COLO668 (cell line): Measurements from ENCODE around the gene IFNAR2.
"Not testable (repeated sequence)": the region's sequence is repeated elsewhere in the genome, so short reads cannot be mapped to it uniquely, and the experiment has no call there.

Experiments used
- DNase-seq: peaks from one replicate; lab custom pipeline; 2025; ENCODE audit not compliant: unreplicated experiment; lab: John Stamatoyannopoulos, UW

IFNAR2 gene

DNA sequence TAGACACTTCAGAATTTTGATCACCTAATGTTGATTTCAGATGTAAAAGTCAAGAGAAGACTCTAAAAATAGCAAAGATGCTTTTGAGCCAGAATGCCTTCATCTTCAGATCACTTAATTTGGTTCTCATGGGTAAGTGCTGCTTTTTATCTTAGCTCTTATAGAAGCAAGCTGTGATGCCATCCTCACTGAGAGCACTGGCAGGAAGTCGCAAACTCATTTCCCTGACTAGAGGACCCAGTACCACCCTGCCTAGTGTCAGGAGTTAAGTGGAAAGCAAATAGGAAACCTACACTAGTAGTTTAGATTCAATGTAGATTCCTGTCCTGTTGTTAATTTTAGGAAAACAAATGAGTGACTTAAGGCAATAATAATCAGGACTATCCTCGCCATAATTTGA lies 12.1 kb downstream of the IFNAR2 start:
- DNase-seq = no peak

DNA sequence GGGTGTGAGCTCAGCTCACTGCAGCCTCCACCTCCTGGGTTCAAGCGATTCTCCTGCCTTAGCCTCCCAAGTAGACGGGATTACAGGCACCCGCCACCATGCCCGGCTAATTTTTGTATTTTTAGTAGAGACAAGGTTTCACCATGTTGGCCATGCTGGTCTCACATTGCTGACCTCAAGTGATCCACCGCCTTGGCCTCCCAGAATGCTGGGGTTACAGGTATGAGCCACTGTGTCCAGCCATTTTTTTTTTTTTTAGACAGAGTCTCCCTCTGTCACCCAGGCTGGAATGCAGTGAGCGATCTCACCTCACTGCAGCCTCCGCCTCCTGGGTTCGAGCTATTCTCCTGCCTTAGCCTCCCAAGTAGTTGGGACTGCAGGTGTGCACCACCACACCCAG lies 13.1 kb downstream of the IFNAR2 start:
- not testable (repeated sequence) for DNase-seq

DNA sequence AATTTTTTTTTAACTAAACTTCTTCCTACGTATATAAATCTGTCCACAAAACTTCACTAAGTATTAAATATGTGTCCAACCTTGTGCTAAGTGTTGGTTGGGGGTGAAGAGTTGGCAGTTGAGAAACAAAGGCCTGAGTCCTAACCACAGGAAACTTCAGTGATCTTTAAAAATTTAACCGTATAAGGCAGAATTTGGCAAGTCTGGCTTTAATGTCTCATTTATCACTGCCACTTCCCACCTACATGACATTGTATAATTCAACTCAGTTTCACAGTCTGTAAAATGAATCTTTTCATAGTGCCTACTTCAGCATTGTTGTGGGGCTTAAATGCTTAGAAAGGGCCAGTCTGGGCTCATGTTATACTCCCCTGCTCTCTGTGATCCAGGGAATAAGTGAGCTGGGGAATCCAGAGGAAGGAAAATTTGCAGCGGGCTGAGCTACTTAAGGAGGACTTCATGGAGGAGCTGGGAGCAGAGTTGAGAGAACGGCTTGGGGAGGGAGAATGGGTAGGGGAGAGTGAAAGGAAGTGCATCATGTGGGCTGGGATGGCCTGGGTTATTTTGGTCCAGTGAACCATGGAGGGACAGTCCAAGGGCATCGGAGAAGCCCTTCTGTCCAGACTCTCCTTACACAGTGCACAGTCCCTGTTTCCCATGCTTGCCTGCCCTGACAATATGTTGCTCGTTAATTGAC lies 14.5 kb downstream of the IFNAR2 start:
- DNase-seq = no peak

DNA sequence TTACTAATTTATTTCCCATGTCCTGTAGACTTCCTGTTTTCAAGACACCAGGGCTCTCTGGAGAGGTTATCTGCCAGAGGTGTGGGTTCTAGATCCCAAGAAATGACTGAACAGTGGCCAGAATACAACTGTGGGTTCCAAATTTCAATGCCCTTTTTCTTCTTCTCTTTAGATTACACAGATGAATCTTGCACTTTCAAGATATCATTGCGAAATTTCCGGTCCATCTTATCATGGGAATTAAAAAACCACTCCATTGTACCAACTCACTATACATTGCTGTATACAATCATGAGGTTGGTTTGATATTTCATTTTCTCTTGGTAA lies 15.0 kb downstream of the IFNAR2 start:
- no peak for DNase-seq

DNA sequence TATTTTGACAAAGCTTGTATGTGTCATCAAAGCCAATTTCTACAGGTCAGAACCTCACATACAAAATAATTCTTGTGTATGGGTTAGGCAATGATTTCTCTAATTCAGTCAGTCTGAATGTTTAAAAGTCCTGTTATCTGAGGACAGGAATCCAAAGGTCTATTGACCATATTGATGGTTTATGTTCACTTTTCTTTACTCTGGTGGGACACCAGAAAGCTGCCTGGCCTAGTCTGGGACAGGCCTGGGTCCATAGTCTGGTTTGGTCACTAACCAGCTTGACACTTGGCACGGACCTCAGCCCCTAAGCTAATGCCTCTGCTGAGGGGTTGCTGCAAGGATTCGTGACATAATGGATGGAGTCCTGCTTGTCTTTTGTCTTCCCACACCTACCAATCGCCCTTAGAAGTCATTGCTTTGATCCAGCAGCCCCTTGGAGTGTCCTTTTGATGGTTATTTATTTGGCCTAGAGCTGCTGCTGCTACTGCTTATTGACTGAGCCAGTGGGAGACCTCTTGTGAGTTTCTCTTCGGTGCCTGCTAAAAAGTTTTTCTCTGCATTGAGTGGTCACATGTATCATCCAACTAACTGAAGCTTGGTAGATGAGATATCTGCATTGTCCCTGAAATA lies 15.7 kb downstream of the IFNAR2 start:
- no peak for DNase-seq

DNA sequence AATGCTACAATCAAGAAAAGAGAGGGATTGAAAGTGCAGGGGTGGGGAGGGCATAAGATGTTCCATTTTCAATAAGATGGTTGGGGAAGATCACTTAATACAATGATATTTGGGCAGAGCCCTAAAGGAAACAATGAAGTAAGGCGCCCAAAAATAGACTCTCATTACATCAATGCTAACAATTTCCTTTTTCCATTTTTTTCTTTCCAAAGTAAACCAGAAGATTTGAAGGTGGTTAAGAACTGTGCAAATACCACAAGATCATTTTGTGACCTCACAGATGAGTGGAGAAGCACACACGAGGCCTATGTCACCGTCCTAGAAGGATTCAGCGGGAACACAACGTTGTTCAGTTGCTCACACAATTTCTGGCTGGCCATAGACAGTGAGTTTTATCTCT lies 16.8 kb downstream of the IFNAR2 start:
- DNase-seq = no peak

DNA sequence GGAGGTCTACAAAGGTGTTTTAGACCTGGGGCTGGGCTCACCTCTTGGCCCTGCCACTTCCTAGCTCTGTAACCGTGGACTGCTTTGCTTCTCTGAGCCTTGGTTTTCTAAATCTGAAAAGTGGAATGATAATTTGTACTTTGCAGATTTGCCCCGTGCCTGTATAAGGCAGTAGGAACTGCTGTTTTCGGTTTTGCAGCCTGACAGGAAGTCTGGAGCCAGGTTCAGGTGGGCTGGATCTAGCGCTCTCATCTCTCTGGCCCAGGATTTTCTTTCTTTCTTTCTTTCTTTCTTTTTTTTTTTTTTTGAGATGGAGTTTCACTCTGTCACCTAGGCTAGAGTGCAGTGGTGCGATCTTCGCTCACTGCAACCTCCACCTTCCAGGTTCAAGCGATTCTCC lies 17.2 kb downstream of the IFNAR2 start:
- DNase-seq = no peak

DNA sequence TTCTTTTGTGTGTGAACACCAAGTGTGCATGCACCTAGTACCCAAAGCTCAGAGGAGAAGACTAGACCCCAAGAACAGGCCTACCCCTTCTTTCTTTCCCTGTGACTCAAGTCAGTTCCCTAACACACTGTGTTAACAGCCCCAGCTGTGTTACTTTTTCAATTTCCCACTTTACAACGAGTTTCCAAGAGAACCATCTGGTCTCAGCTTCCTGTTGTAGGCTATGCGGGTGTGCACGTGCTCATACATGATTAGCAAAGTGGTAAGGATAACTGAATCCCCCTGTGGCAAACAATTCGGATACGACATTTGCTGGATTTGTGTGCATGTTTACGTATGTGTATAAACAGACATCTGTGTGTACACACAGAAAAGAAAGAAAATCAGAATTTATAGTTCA lies 17.9 kb downstream of the IFNAR2 start:
- no peak for DNase-seq

DNA sequence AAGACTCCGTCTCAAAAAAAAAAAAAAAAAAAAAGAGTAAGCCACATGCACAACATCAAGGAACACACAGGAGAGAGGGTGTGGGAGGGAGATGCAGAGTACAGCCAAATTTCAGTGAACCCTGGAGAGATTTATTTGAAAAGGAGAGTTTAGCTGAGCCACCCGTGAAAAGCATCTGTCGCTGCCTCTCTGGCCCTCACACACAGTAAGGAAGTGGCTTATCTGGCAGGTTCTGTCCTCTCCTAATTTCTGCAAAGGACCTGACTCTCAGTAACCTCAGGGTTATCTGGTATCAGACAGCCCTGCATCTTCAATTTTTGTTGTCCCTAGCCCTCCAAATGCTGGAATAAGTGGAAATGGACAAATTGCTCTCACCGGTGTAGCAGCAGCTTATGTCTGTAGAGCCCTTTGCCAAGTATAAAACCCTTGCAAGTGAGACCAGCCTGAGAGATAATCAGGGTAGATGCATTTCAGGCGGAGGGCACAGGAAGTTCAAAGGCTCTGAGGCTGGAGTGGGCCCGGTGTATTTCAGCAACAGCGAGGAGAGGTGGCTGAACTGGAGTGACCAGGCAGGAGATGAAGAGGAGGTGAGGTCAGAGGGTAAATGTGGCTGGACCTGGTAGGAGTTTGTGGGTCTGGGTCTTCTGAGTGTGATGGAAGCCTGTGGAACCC lies 19.7 kb downstream of the IFNAR2 start:
- DNase-seq = no peak

DNA sequence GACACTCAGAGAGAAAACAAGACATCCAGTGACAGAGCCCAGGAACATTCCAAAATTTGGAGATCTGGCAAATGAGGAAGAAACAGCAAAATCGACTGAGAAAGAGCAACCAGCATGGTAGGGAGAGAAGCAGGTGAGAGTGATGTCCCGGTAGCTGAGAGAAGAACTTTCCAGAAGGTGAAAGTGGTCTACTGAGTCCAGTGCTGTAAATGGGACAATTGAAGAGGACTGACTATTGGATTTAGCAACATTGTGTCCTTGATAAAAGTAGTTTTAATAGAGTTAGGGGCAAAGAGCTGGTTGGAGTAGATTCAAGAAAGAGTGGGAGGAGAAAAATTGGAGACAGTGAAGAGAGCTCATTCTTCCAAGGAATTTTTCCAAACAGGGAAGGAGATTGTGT lies 21.4 kb downstream of the IFNAR2 start:
- DNase-seq = no peak

DNA sequence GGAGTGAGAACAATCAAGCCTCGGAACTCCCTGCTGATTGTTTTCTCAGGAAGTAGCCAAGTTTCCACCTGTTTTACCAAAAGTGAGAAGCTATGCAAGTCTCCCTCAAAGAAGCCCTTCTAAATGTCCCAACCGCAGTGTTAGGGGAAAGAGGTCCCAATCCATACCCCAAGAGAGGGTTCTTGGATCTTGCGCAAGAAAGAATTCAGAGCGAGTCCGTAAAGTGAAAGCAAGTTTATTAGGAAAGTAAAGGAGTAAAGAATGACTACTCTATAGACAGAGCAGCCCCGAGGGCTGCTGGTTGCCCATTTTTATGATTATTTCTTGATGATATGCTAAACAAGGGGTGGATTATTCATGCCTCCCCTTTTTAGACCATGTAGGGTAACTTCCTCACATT lies 23.6 kb downstream of the IFNAR2 start:
- not testable (repeated sequence) for DNase-seq

DNA sequence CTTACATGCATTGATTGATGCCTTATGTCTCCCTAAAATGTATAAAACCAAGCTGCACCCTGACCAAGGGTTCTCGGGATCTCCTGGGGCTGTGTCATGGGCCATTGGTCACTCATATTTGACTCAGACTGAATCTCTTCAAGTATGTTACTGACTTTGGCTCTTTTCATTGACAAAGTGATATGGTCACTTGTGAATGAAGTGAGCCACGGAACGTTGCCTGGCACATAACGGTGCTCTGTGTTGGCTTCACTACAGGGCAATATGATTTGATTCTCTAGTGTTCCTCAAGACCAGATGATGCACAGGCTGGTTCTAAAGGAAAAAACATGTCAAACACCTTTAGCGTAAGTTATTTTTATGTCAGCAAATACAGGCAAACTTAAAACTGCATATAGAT lies 25.0 kb downstream of the IFNAR2 start:
- no peak for DNase-seq

DNA sequence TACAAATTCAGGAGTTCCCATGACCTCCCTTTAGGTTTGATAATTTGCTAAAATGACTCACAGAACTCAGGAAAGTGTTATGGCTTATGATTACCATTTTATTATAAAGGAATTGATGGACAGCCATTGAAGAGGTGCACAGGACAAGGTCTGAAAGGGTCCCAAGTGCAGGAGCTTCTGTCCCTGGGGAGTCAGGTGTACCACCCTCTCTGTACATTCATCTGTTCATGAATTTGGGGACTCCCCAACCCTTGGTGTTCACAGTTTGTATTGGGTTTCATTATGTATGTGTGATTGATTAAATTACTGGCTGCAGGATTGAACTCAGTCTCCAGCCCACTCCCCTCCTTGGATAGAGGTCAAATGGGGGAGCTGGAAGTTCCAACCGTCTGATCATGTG lies 25.7 kb downstream of the IFNAR2 start:
- no peak for DNase-seq

DNA sequence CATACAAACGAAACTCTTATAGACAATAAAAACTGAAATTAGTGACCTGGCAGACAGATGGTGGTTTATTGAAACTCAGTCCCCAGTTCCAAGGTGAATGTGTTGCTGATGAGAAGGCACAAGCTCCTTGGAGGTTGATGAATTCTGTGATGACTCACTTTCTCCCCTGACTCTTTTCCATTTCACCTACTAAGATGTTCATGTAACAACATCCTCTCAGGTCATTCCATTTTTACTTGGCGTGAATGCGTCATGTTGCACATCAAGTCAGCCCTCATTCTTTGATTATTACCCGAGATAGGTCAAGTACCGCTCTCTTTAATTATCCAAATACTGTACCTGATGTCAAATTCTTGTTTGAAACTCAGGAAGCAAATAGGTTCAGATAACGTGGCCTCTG lies 26.3 kb downstream of the IFNAR2 start:
- no peak for DNase-seq

DNA sequence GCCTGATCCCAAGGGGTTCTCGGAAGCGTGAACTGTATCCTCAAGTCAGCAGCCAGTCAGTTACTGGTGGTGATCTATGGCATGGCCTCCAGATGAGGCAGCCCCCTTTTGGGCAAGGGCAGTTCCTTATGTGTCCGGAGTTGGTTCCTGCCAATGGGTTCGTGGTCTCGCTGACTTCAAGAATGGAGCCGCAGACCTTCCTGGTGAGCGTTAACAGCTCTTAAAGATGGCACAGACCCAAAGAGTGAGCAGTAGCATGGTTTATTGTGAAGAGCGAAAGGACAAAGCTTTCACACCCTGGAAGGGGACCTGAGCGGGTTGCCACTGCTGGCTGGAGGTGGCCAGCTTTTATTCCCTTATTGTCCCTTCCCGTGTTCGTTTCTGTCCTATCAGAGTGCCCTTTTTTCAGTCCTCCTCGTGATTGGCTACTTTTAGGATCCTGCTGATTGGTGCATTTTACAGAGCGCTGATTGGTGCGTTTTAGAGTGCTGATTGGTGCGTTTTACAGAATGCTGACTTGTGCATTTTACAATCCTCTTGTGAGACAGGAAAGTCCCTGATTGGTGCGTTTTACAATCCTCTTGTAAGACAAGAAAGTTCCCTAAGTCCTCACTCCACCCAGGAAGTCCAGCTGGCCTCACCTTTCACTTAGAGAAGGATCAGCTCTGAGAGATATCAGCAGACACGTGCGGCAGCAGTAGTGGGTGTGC lies 27.5 kb downstream of the IFNAR2 start:
- no peak for DNase-seq

DNA sequence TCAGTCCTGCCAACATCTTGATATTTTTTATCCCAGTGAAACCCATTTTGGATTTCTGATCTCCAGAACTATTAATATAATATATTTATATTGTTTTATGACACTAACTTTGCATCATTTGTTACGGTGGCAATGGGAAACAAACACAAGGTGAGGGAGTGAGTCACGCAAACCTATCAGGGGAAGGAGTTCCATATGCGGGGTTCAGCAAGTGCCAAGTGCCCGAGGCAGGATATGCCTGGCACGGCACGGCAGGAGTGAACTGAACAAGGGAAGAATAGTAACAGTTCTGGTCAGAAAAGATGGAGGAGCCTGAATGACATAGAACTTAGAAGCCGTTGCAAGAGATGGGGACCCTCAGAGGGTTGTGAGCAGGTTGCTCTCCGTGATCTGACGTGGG lies 28.7 kb downstream of the IFNAR2 start:
- no peak for DNase-seq

DNA sequence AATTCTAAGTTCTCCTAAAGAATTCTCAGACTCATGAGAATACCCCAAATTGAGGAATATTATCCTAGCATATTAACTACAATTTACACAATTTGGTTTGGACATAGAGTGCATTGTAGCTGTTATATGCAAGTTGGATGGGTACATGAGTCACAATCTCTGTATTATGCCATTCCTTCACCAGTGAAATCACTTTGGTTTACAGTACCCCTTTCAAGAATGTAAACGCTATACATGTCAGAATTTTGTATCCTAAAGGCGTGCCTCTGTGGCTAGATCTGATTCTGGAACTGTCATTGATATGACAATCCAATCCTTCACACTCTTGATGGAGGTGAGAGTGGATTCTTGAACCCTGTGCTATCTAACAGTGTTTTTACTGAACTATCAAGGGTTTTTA lies 29.7 kb downstream of the IFNAR2 start:
- no peak for DNase-seq

DNA sequence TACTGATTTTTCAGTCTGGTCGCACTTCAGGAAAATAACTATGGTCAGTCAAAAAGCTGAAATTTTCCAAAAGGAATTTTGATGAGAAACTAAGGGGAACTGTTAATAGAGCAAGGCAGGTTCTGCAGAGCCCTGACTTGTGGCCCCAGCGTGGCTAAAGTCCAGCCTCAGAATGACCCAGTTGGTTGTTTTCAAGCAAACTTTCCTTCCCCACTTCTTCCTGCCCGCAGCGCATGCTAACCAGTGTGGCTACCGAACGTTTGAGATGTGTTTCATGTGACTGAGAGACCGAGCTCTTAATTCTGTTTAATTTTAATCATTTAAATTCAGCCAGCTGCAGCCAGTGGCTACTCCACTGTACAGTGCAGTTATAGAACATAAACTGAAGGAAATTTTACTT lies 30.3 kb downstream of the IFNAR2 start:
- DNase-seq = no peak

DNA sequence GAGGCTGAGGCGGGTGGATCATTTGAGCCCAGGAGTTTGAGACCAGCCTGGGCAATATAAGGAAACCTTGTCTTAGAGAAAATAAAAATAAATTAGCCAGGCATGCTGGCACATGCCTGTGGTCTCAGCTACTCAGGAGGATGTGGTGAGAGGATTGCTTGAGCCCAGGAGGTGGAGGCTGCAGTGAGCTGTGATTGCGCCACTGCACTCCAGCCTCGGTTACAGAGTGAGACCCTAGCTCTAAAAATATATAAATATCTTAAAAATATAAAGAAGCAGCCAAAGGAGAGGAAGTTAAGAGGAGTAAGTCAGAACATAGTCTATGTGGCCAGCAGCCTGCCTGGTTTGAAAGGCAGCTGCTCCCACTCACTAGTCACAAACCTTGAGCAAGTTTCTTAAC lies 31.9 kb downstream of the IFNAR2 start:
- DNase-seq = no peak

DNA sequence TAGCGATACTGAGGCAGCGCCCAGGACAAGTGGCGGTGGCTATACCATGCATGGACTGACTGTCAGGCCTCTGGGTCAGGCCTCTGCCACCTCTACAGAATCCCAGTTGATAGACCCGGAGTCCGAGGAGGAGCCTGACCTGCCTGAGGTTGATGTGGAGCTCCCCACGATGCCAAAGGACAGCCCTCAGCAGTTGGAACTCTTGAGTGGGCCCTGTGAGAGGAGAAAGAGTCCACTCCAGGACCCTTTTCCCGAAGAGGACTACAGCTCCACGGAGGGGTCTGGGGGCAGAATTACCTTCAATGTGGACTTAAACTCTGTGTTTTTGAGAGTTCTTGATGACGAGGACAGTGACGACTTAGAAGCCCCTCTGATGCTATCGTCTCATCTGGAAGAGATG lies 33.2 kb downstream of the IFNAR2 start:
- DNase-seq = no peak

DNA sequence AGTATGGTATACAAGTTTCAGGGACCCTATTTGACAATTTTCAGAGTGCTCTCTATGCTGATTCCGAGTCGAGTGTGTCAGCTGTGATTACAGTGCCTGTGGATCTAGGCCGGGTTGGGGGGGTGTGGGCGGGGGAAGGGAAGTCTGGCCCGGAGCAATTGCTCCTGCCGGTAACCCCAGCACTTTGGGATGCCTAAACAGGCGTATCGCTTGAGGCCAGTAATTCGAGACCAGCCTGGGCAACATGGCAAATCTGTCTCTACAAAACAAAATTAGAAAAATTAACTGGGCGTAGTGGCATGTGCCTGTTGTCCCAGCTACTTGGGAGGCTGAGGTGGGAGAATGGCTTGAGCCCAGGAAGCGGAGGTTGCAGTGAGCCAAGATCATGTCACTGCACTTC lies 34.8 kb downstream of the IFNAR2 start:
- no peak for DNase-seq

DNA sequence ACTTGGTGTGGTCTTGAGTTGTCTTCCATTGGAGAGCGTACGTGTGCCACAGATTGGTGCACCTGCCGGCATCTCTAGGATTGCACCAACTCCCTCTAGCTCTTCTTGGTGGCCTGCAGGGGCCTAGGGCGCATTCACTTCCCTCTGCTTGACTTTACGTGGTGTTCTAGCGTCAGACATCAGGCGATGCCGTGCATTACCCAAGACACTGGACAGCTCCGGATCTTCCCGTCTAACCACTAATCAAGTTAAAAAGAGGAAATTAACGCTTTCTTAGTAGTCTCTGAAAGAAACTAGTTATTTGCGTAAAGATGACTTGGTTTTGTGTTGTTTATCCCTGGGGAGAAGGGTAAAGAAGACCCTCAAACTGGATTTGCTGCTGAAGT lies 35.9 kb downstream of the IFNAR2 start:
- DNase-seq = no peak
